Fibroblast of villous mesenchyme (primary cell): ENCODE measurements around the gene PNPLA1. TPM values are rescaled to one million over a fixed set of nuclear protein-coding genes. Genes with fewer than 3 reads are reported as not detected.

Source experiments
- DNase-seq: peaks from one replicate; pipeline ENCODE4 v3.0.0-alpha.2; 2010; ENCODE audit warnings: low read depth
- H3K4me3 ChIP-seq: 2 replicates; pipeline ENCODE4 v1.5.1; 2011; ENCODE audit warnings: low read depth, mild to moderate bottlenecking, low read length
- total RNA-seq: library from RNA; depleted of rRNA; stranded (reverse); fragments of >200 nt; gene quantifications from 2 replicates; pipeline ENCODE4 v1.2.3, GENCODE V29; 2012
- TF ChIP-seq, protein P1 (sequence below): IDR thresholded peaks from 2 replicates; pipeline ENCODE4 v1.5.1; 2012; ENCODE audit warnings: low read depth, mild to moderate bottlenecking, low read length; ENCODE audit not compliant: insufficient read depth

The PNPLA1 gene
- total RNA-seq, 1 donor = not detected

DNA sequence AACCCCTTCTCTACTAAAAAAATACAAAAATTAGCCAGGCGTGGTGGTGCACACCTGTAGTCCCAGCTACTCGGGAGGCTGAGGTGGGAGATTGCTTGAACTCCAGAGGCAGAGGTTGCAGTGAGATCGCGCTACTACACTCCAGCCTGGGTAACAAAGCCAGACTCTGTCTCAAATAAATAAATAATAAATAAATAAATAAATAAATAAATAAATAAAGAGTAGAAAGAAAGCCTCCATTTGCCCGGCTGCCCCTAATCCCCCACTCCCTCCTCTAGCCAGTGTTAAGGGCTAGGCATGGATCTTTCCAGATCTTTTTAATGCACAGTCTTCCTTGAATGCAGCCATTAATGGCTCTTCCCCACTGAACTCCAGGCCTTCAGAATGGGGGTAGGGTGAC is 3.2 kb downstream of the PNPLA1 start:
- no peak for DNase-seq
- H3K4me3 ChIP-seq = no peak overlapping the region

DNA sequence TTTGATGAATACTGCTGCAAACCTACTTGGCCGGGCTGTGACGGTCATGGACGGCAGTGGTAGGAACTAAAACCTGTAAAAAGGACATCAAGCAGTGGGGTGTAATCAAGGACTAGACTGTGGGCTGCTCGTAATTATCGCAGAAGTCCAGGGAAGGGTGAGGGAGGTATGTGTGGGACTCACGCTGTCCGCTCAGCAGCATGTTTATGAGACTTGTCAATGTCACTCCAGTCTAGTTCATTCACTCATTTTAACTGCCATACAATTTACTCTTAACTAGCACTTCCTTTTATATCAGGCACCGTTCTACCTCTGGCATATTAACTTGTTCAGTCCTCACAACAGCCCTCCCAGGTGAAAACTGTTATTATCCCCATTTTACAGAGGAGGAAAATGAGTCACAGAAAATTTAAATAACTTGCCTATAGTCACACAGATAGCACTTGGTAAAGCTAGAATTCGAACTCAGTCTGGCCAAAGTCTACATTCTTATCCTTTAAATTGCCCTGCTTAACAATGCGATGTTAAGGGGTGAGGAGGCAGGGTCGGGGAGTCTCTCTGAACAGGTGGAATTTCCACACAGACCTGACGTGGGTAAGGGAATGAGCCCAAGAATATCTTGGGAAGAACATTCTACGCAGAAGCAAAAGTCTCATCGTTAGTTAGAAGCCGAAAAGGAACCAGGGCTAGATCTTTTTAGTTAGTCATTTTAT is 4.1 kb downstream of the PNPLA1 start:
- no peak overlapping the region for H3K4me3 ChIP-seq
- TF ChIP-seq, protein P1, sequence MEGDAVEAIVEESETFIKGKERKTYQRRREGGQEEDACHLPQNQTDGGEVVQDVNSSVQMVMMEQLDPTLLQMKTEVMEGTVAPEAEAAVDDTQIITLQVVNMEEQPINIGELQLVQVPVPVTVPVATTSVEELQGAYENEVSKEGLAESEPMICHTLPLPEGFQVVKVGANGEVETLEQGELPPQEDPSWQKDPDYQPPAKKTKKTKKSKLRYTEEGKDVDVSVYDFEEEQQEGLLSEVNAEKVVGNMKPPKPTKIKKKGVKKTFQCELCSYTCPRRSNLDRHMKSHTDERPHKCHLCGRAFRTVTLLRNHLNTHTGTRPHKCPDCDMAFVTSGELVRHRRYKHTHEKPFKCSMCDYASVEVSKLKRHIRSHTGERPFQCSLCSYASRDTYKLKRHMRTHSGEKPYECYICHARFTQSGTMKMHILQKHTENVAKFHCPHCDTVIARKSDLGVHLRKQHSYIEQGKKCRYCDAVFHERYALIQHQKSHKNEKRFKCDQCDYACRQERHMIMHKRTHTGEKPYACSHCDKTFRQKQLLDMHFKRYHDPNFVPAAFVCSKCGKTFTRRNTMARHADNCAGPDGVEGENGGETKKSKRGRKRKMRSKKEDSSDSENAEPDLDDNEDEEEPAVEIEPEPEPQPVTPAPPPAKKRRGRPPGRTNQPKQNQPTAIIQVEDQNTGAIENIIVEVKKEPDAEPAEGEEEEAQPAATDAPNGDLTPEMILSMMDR = no peak
- no peak for DNase-seq

More for the DNA sequence above, 3.2 kb downstream of the PNPLA1 start:
- TF ChIP-seq, protein P1 = no peak

DNA sequence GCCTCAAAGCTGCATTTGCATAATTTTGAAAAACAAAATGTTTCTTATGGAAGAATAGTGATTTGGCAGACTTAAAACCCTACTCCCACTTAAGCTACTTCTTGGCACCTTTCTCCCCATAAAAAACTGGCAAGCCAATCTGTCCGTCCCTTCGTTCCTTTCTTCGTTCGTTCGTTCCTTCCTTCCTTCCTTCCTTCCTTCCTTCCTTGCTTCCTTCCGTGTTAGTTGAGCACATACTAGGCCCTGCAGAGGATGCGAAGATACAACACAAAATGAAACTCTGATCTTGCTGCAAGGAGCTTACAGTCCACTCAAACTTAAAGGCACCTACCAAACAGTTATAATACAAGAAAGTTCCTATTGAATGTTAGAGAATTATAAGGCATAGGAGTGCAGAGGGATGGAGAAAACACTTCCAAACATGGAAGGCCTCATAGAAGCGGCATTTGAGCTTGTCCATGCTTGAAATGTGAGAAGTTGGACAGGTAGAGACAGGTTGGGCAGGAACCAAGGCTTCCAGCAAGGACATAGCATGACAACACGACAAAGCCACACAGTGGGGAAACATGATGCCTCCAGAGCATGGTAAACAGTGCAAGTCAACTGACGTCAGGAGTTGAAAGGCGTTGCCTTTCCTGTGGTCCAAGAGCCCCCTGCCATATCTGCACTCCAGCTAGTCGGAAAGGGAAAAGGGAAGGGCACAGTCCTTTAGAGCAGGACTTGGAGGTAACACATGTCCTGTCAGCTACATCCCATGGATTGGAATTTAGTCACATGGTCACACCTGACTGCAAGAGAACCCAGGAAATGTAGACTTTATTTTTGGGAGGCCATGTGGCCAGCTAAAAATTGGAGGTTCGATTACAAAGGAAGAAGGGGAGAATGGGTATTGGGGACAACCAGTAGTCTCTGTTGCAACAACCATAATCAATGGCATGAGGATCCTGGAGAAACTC is 7.0 kb downstream of the PNPLA1 start:
- H3K4me3 ChIP-seq = no peak overlapping the region
- no peak for DNase-seq
- TF ChIP-seq, protein P1 = no peak

DNA sequence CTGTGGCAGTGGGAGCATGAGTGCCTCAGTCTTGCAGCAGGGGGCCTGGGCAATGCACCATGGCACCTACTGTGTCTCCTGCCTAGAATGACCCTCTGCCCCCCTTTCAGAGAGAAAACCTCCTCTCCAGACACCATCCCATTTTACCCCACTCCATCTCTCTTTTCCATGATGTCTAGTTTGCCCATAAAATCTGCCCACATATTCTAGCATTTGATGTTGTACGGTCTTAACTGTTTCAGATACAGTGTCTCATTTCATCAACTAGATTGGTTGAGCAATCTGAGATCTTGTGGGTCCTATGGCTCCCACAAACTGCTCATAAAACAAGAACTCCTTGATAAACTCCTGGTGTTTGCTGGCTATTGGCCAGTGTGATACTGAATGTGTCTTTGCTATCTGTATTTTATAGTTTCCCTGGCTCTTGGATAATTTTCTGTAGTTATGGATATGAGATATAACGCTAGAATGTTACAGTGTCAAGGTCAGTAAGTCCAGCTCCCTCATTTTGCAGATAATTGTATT is 8.1 kb downstream of the PNPLA1 start:
- DNase-seq = peak; percentile 68
- TF ChIP-seq, protein P1 = no peak
- H3K4me3 ChIP-seq = no peak overlapping the region

DNA sequence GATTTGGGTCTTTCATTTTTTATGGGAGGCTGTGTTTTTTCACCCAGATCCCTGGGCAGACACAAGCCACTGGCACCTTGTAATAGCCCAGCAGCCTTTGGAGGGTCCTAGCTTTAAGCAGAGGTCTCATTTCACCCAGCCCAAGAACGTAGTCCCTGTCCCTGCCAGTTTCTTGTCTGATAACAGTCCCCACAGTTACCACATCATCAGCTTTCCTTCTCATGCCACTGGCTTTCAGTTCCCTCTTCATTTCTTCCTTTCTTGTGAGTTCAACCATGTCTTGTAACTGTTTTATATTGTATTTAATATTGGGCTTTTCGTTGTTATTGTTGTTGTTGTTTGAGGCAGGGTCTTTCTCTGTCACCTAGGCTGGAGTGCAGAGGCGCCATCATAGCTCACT is 10.6 kb downstream of the PNPLA1 start:
- no peak for DNase-seq
- H3K4me3 ChIP-seq = no peak overlapping the region
- TF ChIP-seq, protein P1 = no peak

DNA sequence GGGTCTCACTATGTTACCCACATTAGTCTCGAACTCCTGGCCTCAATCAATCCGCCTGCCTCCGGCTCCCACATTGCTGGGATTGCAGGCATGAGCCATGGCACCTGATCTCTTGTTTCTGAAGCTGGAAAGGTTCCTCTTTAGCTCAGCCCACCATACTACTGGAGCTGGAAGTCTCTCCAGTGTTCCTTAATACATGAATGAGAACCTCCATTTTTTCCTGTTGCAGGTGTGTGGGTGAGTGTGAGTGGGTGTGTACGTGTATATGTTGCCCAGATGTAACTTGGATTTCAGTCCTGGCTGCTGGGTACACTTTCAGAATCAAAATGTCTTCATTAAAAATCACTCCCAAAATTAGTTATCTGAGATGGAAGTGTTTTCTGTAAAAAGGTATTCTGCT is 11.1 kb downstream of the PNPLA1 start:
- no peak overlapping the region for H3K4me3 ChIP-seq
- no peak for DNase-seq
- TF ChIP-seq, protein P1 = no peak
